Natural killer cell (primary cell): Measurements from ENCODE around the gene SPHK2. TPM values are rescaled to one million over a fixed set of nuclear protein-coding genes. Genes with fewer than 3 reads are reported as not detected.
"Not testable (repeated sequence)": the region's sequence is repeated elsewhere in the genome, so short reads cannot be mapped to it uniquely, and the experiment has no call there.

Source experiments
- ATAC-seq, 3 donors: fragments of 150-1000 bp in 2 of 3; fragments of 200-7000 bp in 1 of 3; cut with Tn5 transposase; 1 replicate in 1 of 3; 2 replicates in 2 of 3; pipeline ENCODE4 v1.10.0; 2021; ENCODE audit warnings: mild to moderate bottlenecking in 2 of 3, moderate library complexity in 2 of 3
- DNase-seq, 2 donors: peaks; one replicate each; pipeline versions ENCODE4 v3.0.0 to v3.0.0-alpha.2; 2013 to 2021; ENCODE audit warnings: mixed read lengths in 1 of 2
- H3K27ac ChIP-seq: one replicate; pipeline ENCODE4 v1.5.1; 2013; ENCODE audit warnings: mild to moderate bottlenecking, low read length
- H3K27me3 ChIP-seq: one replicate; pipeline ENCODE4 v1.6.1; 2013; ENCODE audit warnings: low read length; ENCODE audit not compliant: control insufficient read depth, insufficient read depth
- H3K36me3 ChIP-seq: one replicate; pipeline ENCODE4 v1.6.1; 2013; ENCODE audit warnings: low read length; ENCODE audit not compliant: control insufficient read depth, insufficient read depth
- H3K4me1 ChIP-seq: one replicate; pipeline ENCODE4 v1.6.1; 2013; ENCODE audit warnings: low read length; ENCODE audit not compliant: control insufficient read depth, insufficient read depth
- H3K4me3 ChIP-seq: one replicate; pipeline ENCODE4 v1.5.1; 2013; ENCODE audit warnings: low read length
- H3K9me3 ChIP-seq: one replicate; pipeline ENCODE4 v1.6.1; 2013; ENCODE audit warnings: low read length; ENCODE audit not compliant: control insufficient read depth, insufficient read depth
- H3K27ac Mint-ChIP-seq, 2 donors: one replicate each; pipeline ENCODE4 v1.8.0; 2022; ENCODE audit warnings: mild to moderate bottlenecking in 2 of 2, mixed read lengths in 2 of 2, moderate library complexity in 1 of 2
- H3K27me3 Mint-ChIP-seq, 2 donors: one replicate each; pipeline ENCODE4 v1.8.0; 2022; ENCODE audit warnings: low read depth in 2 of 2, mixed read lengths in 2 of 2
- H3K36me3 Mint-ChIP-seq: one replicate; pipeline ENCODE4 v1.8.0; 2022; ENCODE audit warnings: mixed read lengths
- H3K4me1 Mint-ChIP-seq, 2 donors: one replicate each; pipeline ENCODE4 v1.8.0; 2022; ENCODE audit warnings: mixed read lengths in 2 of 2
- H3K4me3 Mint-ChIP-seq: one replicate; pipeline ENCODE4 v1.8.0; 2022; ENCODE audit warnings: mild to moderate bottlenecking, moderate library complexity, mixed read lengths
- H3K9me3 Mint-ChIP-seq, 2 donors: one replicate each; pipeline ENCODE4 v1.8.0; 2022; ENCODE audit warnings: mixed read lengths in 2 of 2
- CTCF ChIP-seq: fragments of 200-600 bp; IDR thresholded peaks from one replicate; pipeline ENCODE4 v1.8.0; 2022; ENCODE audit warnings: antibody characterized with exemption
- WGBS: methylation state at CpG from one replicate; pipeline ENCODE4 v1.1.7; 2013; ENCODE audit warnings: missing lambda C conversion rate; ENCODE audit not compliant: insufficient coverage; 5-methylcytosine and 5-hydroxymethylcytosine counted together
- intact Hi-C: fragments of 100-400 bp; cut with micrococcal nuclease; formaldehyde crosslinking; loops from one replicate; pipeline ENCODE4 v1.14.2; 2022
- total RNA-seq, 4 donors: library from RNA; stranded (reverse); fragments of 120-200 nt in 1 of 4; gene quantifications; one replicate each; pipeline versions ENCODE4 v1.2.3 to v1.2.4, GENCODE V29; 2013 to 2022

The SPHK2 gene
- total RNA-seq, 3 donors from 2014 or later (not counting 1 experiment from before 2014, with no cell fraction given) = 18.6 to 28.3 (median 23.2) TPM

- no peaks in the 10 kb centered on the region for H3K9me3 Mint-ChIP-seq
- H3K27ac Mint-ChIP-seq = peak overlapping the region in 1 of 2 donors; percentile 1
- TF ChIP-seq CTCF = no peak
- H3K9me3 ChIP-seq = no peaks in the 10 kb centered on the region
- H3K36me3 Mint-ChIP-seq = no peaks in the 10 kb centered on the region
- H3K4me3 Mint-ChIP-seq = no peak overlapping the region
- H3K36me3 ChIP-seq = no peaks in the 10 kb centered on the region
- H3K27me3 ChIP-seq = no peaks in the 10 kb centered on the region
- intact Hi-C loops = no loop called here
- no peak overlapping the region for H3K27ac ChIP-seq
- ATAC-seq (no peak), DNase-seq (no peak)
- 75% methylated on average over 5 of the region's 5 CpGs for WGBS
- peaks cover 30% of the 10 kb centered on the region for H3K4me1 ChIP-seq
- no peak overlapping the region for H3K4me3 ChIP-seq
- no peaks in the 10 kb centered on the region for H3K27me3 Mint-ChIP-seq
- H3K4me1 Mint-ChIP-seq = peaks cover 11 to 17% of the 10 kb centered on the region in 2 donors
Measured at GRCh38 chr19:48651683-48652048, 32.4 kb downstream of the SPHK2 start.

- no peak for TF ChIP-seq CTCF
- no peaks in the 10 kb centered on the region for H3K27me3 ChIP-seq
- H3K36me3 ChIP-seq = no peaks in the 10 kb centered on the region
- DNase-seq = no peak
- H3K27ac ChIP-seq = no peak overlapping the region
- Mint-ChIP-seq H3K4me3 (no peak overlapping the region), H3K27ac (peak overlapping the region in 1 of 2 donors; percentile 20), H3K9me3 (no peaks in the 10 kb centered on the region), H3K36me3 (no peaks in the 10 kb centered on the region), H3K27me3 (peaks cover 0 to 3% of the 10 kb centered on the region in 2 donors), H3K4me1 (peaks cover 2 to 3% of the 10 kb centered on the region in 2 donors)
- H3K4me1 ChIP-seq = peaks cover 5% of the 10 kb centered on the region
- no peak overlapping the region for H3K4me3 ChIP-seq
- ATAC-seq = no peak
- 60% methylated on average over 11 of the region's 11 CpGs for WGBS
- no peaks in the 10 kb centered on the region for H3K9me3 ChIP-seq
- intact Hi-C loops = no loop called here
Measured at GRCh38 chr19:48654299-48655059, 35.2 kb downstream of the SPHK2 start.

GRCh38 chr19:48656840-48657474 is 37.7 kb downstream of the SPHK2 start:
- Histone ChIP-seq H3K36me3 (no peaks in the 10 kb centered on the region), H3K9me3 (no peaks in the 10 kb centered on the region), H3K27me3 (no peaks in the 10 kb centered on the region), H3K27ac (no peak overlapping the region), H3K4me1 (peaks cover 17% of the 10 kb centered on the region), H3K4me3 (no peak overlapping the region)
- intact Hi-C loops = no loop called here
- Mint-ChIP-seq H3K4me3 (no peak overlapping the region), H3K27me3 (peaks cover 0 to 3% of the 10 kb centered on the region in 2 donors), H3K36me3 (no peaks in the 10 kb centered on the region), H3K4me1 (peaks cover 8% of the 10 kb centered on the region in 2 donors), H3K9me3 (no peaks in the 10 kb centered on the region), H3K27ac (no peak overlapping the region)
- DNase-seq (no peak), ATAC-seq (no peak)
- WGBS = 82% methylated on average over 16 of the region's 16 CpGs
- TF ChIP-seq CTCF = no peak

- H3K36me3 ChIP-seq, H3K4me1 Mint-ChIP-seq, H3K4me3 ChIP-seq, H3K27me3 Mint-ChIP-seq, H3K9me3 Mint-ChIP-seq, DNase-seq, H3K4me3 Mint-ChIP-seq, intact Hi-C loops, ATAC-seq, H3K27me3 ChIP-seq, H3K36me3 Mint-ChIP-seq, H3K9me3 ChIP-seq, H3K27ac ChIP-seq, H3K27ac Mint-ChIP-seq: not testable (repeated sequence)
- peaks cover 17% of the 10 kb centered on the region for H3K4me1 ChIP-seq
- 93% methylated on average over 3 of the region's 5 CpGs for WGBS
Measured at GRCh38 chr19:48657828-48658227, 38.5 kb downstream of the SPHK2 start.
